Suprapubic skin (tissue), 4 donors: ENCODE data around the gene NKAIN1. TPM values are rescaled to one million over a fixed set of nuclear protein-coding genes. Genes with fewer than 3 reads are reported as not detected.
"Not testable (repeated sequence)": the region's sequence is repeated elsewhere in the genome, so short reads cannot be mapped to it uniquely, and the experiment has no call there.

Source experiments
- DNase-seq, 2 donors: peaks; one replicate each; pipeline ENCODE4 v3.0.0-alpha.2; 2019; ENCODE audit warnings: low spot score in 2 of 2
- H3K27ac ChIP-seq: fragments of 200-600 bp; sonication (generic); one replicate; pipeline ENCODE4 v1.5.1; 2019
- H3K27me3 ChIP-seq: fragments of 200-600 bp; sonication (generic); one replicate; pipeline ENCODE4 v1.5.1; 2019
- H3K36me3 ChIP-seq: fragments of 200-600 bp; sonication (generic); one replicate; pipeline ENCODE4 v1.5.1; 2019
- H3K4me1 ChIP-seq: fragments of 200-600 bp; sonication (generic); one replicate; pipeline ENCODE4 v1.5.1; 2019
- H3K4me3 ChIP-seq: fragments of 200-600 bp; sonication (generic); one replicate; pipeline ENCODE4 v1.5.1; 2019; ENCODE audit warnings: mild to moderate bottlenecking
- H3K9me3 ChIP-seq: fragments of 200-600 bp; sonication (generic); one replicate; pipeline ENCODE4 v1.5.1; 2019
- EP300 ChIP-seq: sonication (generic); formaldehyde crosslinking; IDR thresholded peaks from one replicate; pipeline ENCODE4 v1.6.1; 2017; ENCODE audit warnings: antibody characterized with exemption
- POLR2A ChIP-seq, 2 donors: fragments of 450-650 bp; IDR thresholded peaks; one replicate each; pipeline ENCODE4 v1.6.1; 2017; ENCODE audit warnings: antibody characterized with exemption in 2 of 2, mild to moderate bottlenecking in 2 of 2, moderate library complexity in 2 of 2
- POLR2AphosphoS5 ChIP-seq, 3 donors: sonication (generic); formaldehyde crosslinking; IDR thresholded peaks; one replicate each; pipeline ENCODE4 v1.6.1; 2017; ENCODE audit warnings: antibody characterized with exemption in 3 of 3
- WGBS: methylation state at CpG from one replicate; pipeline ENCODE4 v1.1.5; 2018; 5-methylcytosine and 5-hydroxymethylcytosine counted together
- total RNA-seq, 4 donors: library from RNA; depleted of rRNA; stranded (reverse); fragments of >200 nt; gene quantifications; one replicate each; pipeline ENCODE4 v1.1.0, GENCODE V29; 2016
- TF ChIP-seq, protein P1 (sequence below), 2 donors: fragments of 200-600 bp in 1 of 2; fragments of 450-650 bp in 1 of 2; sonication (generic) in 1 of 2; IDR thresholded peaks; one replicate each; pipeline ENCODE4 v1.5.1; 2016 to 2019; ENCODE audit warnings: antibody characterized with exemption in 2 of 2, mild to moderate bottlenecking in 1 of 2, moderate library complexity in 1 of 2

NKAIN1 gene
- 1 to 10 TPM in 3 of 4 donors, under 1 TPM in 1; 0.64 to 2.5 (median 1.5) TPM for total RNA-seq

DNA sequence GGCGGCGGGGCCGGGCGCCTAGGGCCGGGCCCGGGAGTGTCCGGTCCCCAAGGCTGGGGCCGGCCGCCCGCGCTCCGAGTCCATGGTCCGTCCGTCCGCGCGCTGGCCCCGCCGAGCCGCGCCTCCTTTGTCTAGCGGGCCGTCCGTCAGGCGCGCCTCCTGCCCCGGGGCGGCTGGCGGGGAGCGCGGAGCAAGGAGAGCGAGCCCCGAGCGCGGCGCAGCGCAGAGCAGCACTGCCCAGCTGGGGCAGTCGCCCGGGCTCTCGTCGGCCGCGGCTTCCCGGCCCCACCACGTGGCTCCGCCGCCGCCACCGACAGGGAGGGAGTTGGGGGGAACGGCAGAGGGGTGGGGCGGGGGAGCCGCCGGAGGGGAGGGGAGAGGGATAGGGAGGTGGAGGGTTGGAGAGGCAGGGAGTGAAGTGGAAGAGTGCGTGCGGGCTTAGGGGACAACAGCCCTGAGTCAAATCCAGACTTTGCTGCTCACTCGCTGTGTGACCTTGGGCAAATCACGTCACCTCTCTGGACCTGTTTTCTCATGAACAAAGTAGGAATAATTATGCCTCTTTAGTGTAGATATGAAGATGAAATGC lies at the start of gene NKAIN1:
NKAIN1 (minus strand) TSS at position 235 of the 589 bp plus-strand sequence. CDS start 340 bp downstream, outside the sequence.
- Histone ChIP-seq H3K9me3 (no peaks in the 10 kb centered on the region), H3K27me3 (peaks cover 57% of the 10 kb centered on the region)

DNA sequence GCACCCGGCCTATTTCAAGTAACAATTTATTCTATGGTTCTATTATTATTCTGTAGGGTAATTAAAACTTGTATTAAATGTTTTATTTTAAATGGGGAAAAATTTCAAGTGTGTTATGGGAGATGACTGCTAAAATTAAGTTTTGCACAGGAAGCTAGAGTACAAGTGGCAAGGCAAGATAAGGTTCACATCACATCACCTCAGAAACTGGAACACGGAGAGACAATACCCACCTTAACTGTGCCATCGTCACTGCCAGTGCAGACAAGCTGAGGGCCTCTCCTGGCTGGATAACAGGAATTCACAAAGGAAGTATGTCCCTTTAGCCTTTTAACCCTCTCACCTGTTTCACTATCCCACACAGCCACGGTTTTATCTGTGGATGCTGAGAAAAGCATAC lies 49.3 kb upstream of the NKAIN1 start:
- no peak overlapping the region for H3K4me3 ChIP-seq
- no peaks in the 10 kb centered on the region for H3K4me1 ChIP-seq
- WGBS, result 78% methylated on average over 4 of the region's 4 CpGs
- H3K36me3 ChIP-seq, result peaks cover 79% of the 10 kb centered on the region
- no peak for DNase-seq
- H3K9me3 ChIP-seq, result no peaks in the 10 kb centered on the region
- no peak overlapping the region for H3K27ac ChIP-seq
- no peaks in the 10 kb centered on the region for H3K27me3 ChIP-seq
- TF ChIP-seq POLR2A (IDR thresholded peaks at IDR 0.05) (no peak), POLR2AphosphoS5 (IDR thresholded peaks at IDR 0.05) (no peak), EP300 (no peak)
- TF ChIP-seq, protein P1, sequence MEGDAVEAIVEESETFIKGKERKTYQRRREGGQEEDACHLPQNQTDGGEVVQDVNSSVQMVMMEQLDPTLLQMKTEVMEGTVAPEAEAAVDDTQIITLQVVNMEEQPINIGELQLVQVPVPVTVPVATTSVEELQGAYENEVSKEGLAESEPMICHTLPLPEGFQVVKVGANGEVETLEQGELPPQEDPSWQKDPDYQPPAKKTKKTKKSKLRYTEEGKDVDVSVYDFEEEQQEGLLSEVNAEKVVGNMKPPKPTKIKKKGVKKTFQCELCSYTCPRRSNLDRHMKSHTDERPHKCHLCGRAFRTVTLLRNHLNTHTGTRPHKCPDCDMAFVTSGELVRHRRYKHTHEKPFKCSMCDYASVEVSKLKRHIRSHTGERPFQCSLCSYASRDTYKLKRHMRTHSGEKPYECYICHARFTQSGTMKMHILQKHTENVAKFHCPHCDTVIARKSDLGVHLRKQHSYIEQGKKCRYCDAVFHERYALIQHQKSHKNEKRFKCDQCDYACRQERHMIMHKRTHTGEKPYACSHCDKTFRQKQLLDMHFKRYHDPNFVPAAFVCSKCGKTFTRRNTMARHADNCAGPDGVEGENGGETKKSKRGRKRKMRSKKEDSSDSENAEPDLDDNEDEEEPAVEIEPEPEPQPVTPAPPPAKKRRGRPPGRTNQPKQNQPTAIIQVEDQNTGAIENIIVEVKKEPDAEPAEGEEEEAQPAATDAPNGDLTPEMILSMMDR (IDR thresholded peaks at IDR 0.05), result no peak

More for the DNA sequence above, at the start of gene NKAIN1:
- 1% methylated on average over 23 of the region's 57 CpGs for WGBS
- Histone ChIP-seq H3K36me3 (no peaks in the 10 kb centered on the region), H3K4me1 (peaks cover 15% of the 10 kb centered on the region), H3K4me3 (peak within 1 kb of the TSS; percentile 48), H3K27ac (no peak within 1 kb of the TSS)
- no peak for TF ChIP-seq POLR2AphosphoS5 (IDR thresholded peaks at IDR 0.05)
- TF ChIP-seq, protein P1 (IDR thresholded peaks at IDR 0.05), result no peak
- no peak for TF ChIP-seq POLR2A (IDR thresholded peaks at IDR 0.05)
- TF ChIP-seq EP300, result no peak
- no peak for DNase-seq

- H3K9me3 ChIP-seq, H3K27me3 ChIP-seq, H3K4me1 ChIP-seq, H3K27ac ChIP-seq, DNase-seq, H3K4me3 ChIP-seq: not testable (repeated sequence)
- 96% methylated on average over 4 of the region's 4 CpGs for WGBS
- H3K36me3 ChIP-seq, result peaks cover 77% of the 10 kb centered on the region
Measured at GRCh38 chr1:31287791-31288190, 48.1 kb upstream of the NKAIN1 start.

DNA sequence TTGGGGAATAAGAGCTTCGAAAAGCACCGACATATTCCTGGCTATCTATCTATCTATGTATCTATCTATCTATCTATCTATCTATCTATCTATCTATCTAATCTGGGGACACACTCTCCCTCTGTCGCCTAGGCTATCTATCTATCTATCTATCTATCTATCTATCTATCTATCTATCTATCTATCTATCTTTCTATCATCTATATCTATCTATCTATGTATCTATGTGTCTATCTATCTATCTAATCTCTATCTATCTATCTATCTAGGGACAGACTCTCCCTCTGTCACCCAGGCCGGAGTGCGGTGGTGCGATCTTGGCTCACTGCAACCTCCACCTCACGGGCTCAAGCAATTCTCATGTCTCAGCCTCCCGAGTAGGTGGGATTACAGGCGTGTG lies 42.7 kb upstream of the NKAIN1 start:
- not testable (repeated sequence) for H3K27ac ChIP-seq, DNase-seq, H3K9me3 ChIP-seq, H3K27me3 ChIP-seq, H3K4me1 ChIP-seq, H3K4me3 ChIP-seq
- H3K36me3 ChIP-seq, result peaks cover 78% of the 10 kb centered on the region
- 92% methylated on average over 9 of the region's 9 CpGs for WGBS

GRCh38 chr1:31273619-31274018 lies 33.9 kb upstream of the NKAIN1 start:
- Histone ChIP-seq H3K27ac (no peak overlapping the region), H3K27me3 (no peaks in the 10 kb centered on the region), H3K4me3 (no peak overlapping the region), H3K4me1 (peaks cover 2% of the 10 kb centered on the region), H3K36me3 (peaks cover 74% of the 10 kb centered on the region), H3K9me3 (no peaks in the 10 kb centered on the region)
- DNase-seq, result no peak
- WGBS, result 41% methylated on average over 2 of the region's 2 CpGs
- no peak for TF ChIP-seq EP300
- TF ChIP-seq, protein P1 (IDR thresholded peaks at IDR 0.05), result no peak
- no peak for TF ChIP-seq POLR2AphosphoS5 (IDR thresholded peaks at IDR 0.05)
- TF ChIP-seq POLR2A (IDR thresholded peaks at IDR 0.05), result no peak

GRCh38 chr1:31272369-31272768 lies 32.7 kb upstream of the NKAIN1 start:
- 71% methylated on average over 3 of the region's 3 CpGs for WGBS
- DNase-seq, result no peak
- Histone ChIP-seq H3K4me3 (no peak overlapping the region), H3K27ac (no peak overlapping the region), H3K4me1 (peaks cover 2% of the 10 kb centered on the region), H3K36me3 (peaks cover 74% of the 10 kb centered on the region), H3K27me3 (no peaks in the 10 kb centered on the region), H3K9me3 (no peaks in the 10 kb centered on the region)
- TF ChIP-seq EP300 (no peak), POLR2A (IDR thresholded peaks at IDR 0.05) (no peak), POLR2AphosphoS5 (IDR thresholded peaks at IDR 0.05) (no peak)
- TF ChIP-seq, protein P1 (IDR thresholded peaks at IDR 0.05), result no peak
